ENCODE results near the gene CD109.
"Not testable (repeated sequence)": the region's sequence is repeated elsewhere in the genome, so short reads cannot be mapped to it uniquely, and the experiment has no call there.

GRCh38 chr6:73723480-73723879, 27.5 kb downstream of the CD109 start:
- not testable (repeated sequence) for TF ChIP-seq CTCF (IDR thresholded peaks at IDR 0.05; ENCODE audit: poor library complexity); EZH2phosphoT487 (IDR thresholded peaks at IDR 0.05; ENCODE audit: low read depth, severe bottlenecking, unreplicated experiment); EZH2 (IDR thresholded peaks at IDR 0.05; ENCODE audit: borderline replicate concordance)

Measured in hepatocyte (in vitro differentiated cells).